Measurements from ENCODE around the gene LSM3.
A peak's percentile ranks its signal among the peaks of the same experiment; 100 is the strongest.

LSM3 gene

GRCh38 chr3:14208168-14208567, 29.6 kb downstream of the LSM3 start:
- no peak overlapping the region for H3K4me3 Mint-ChIP-seq
- no peaks in the 10 kb centered on the region for H3K9me3 Mint-ChIP-seq
- peaks cover 5 to 6% of the 10 kb centered on the region in 2 donors for H3K4me1 Mint-ChIP-seq
- ATAC-seq (replicated peaks) (no peak), DNase-seq (no peak)
- H3K36me3 Mint-ChIP-seq: no peaks in the 10 kb centered on the region
- no peak overlapping the region for H3K27ac Mint-ChIP-seq
- no peaks in the 10 kb centered on the region for H3K27me3 Mint-ChIP-seq

GRCh38 chr3:14208977-14209394, 30.4 kb downstream of the LSM3 start:
- ATAC-seq (replicated peaks) (no peak), DNase-seq (no peak)
- Mint-ChIP-seq H3K9me3 (no peaks in the 10 kb centered on the region), H3K27ac (no peak overlapping the region), H3K36me3 (no peaks in the 10 kb centered on the region), H3K4me1 (no peaks in the 10 kb centered on the region), H3K27me3 (no peaks in the 10 kb centered on the region), H3K4me3 (no peak overlapping the region)

GRCh38 chr3:14209581-14210289, 31.1 kb downstream of the LSM3 start:
- ATAC-seq (replicated peaks) (no peak), DNase-seq (no peak)
- H3K27ac Mint-ChIP-seq: no peak overlapping the region
- H3K36me3 Mint-ChIP-seq: no peaks in the 10 kb centered on the region
- H3K27me3 Mint-ChIP-seq: no peaks in the 10 kb centered on the region
- no peaks in the 10 kb centered on the region for H3K9me3 Mint-ChIP-seq
- H3K4me1 Mint-ChIP-seq: no peaks in the 10 kb centered on the region
- H3K4me3 Mint-ChIP-seq: no peak overlapping the region

GRCh38 chr3:14210290-14210688, 31.7 kb downstream of the LSM3 start:
- DNase-seq (no peak), ATAC-seq (replicated peaks) (no peak)
- no peaks in the 10 kb centered on the region for H3K27me3 Mint-ChIP-seq
- H3K9me3 Mint-ChIP-seq: no peaks in the 10 kb centered on the region
- no peak overlapping the region for H3K4me3 Mint-ChIP-seq
- no peak overlapping the region for H3K27ac Mint-ChIP-seq
- H3K4me1 Mint-ChIP-seq: no peaks in the 10 kb centered on the region
- H3K36me3 Mint-ChIP-seq: no peaks in the 10 kb centered on the region

GRCh38 chr3:14210843-14211594, 32.4 kb downstream of the LSM3 start:
- Mint-ChIP-seq H3K4me1 (no peaks in the 10 kb centered on the region), H3K4me3 (no peak overlapping the region), H3K9me3 (no peaks in the 10 kb centered on the region), H3K36me3 (no peaks in the 10 kb centered on the region), H3K27ac (no peak overlapping the region), H3K27me3 (no peaks in the 10 kb centered on the region)
- DNase-seq (no peak), ATAC-seq (replicated peaks) (no peak)

GRCh38 chr3:14211621-14212020, 33.0 kb downstream of the LSM3 start:
- DNase-seq (no peak), ATAC-seq (replicated peaks) (no peak)
- H3K27ac Mint-ChIP-seq: no peak overlapping the region
- no peaks in the 10 kb centered on the region for H3K36me3 Mint-ChIP-seq
- no peaks in the 10 kb centered on the region for H3K4me1 Mint-ChIP-seq
- H3K27me3 Mint-ChIP-seq: no peaks in the 10 kb centered on the region
- no peak overlapping the region for H3K4me3 Mint-ChIP-seq
- no peaks in the 10 kb centered on the region for H3K9me3 Mint-ChIP-seq

- no peaks in the 10 kb centered on the region for H3K27me3 Mint-ChIP-seq
- ATAC-seq (replicated peaks): no peak
- no peak overlapping the region for H3K27ac Mint-ChIP-seq
Measured at GRCh38 chr3:14212032-14212431, 33.4 kb downstream of the LSM3 start.

GRCh38 chr3:14213066-14213774, 34.6 kb downstream of the LSM3 start:
- no peaks in the 10 kb centered on the region for H3K9me3 Mint-ChIP-seq
- DNase-seq: no peak
- H3K27ac Mint-ChIP-seq: no peak overlapping the region
- ATAC-seq (replicated peaks): no peak
- no peak overlapping the region for H3K4me3 Mint-ChIP-seq
- no peaks in the 10 kb centered on the region for H3K27me3 Mint-ChIP-seq
- no peaks in the 10 kb centered on the region for H3K36me3 Mint-ChIP-seq
- no peaks in the 10 kb centered on the region for H3K4me1 Mint-ChIP-seq

More at GRCh38 chr3:14212032-14212431, 33.4 kb downstream of the LSM3 start:
- Mint-ChIP-seq H3K4me1 (no peaks in the 10 kb centered on the region), H3K4me3 (no peak overlapping the region), H3K36me3 (no peaks in the 10 kb centered on the region), H3K9me3 (no peaks in the 10 kb centered on the region)
- DNase-seq: no peak

- Mint-ChIP-seq H3K27me3 (peaks cover 0 to 3% of the 10 kb centered on the region in 2 donors), H3K4me1 (no peaks in the 10 kb centered on the region), H3K9me3 (peaks cover 0 to 1% of the 10 kb centered on the region in 2 donors), H3K27ac (no peak overlapping the region), H3K36me3 (no peaks in the 10 kb centered on the region), H3K4me3 (no peak overlapping the region)
- ATAC-seq (replicated peaks) (no peak), DNase-seq (no peak)
Measured at GRCh38 chr3:14214764-14215163, 36.1 kb downstream of the LSM3 start.

GRCh38 chr3:14216257-14217048, 37.8 kb downstream of the LSM3 start:
- peak; percentile 45 to 83 for ATAC-seq (replicated peaks)
- DNase-seq: no peak
- Mint-ChIP-seq H3K27ac (no peak overlapping the region), H3K4me3 (peak overlapping the region; percentile 44 to 47), H3K36me3 (peaks cover 0 to 4% of the 10 kb centered on the region in 2 donors), H3K27me3 (peaks cover 5 to 14% of the 10 kb centered on the region in 2 donors), H3K4me1 (no peaks in the 10 kb centered on the region), H3K9me3 (peaks cover 9 to 11% of the 10 kb centered on the region in 2 donors)

- Mint-ChIP-seq H3K27ac (no peak overlapping the region), H3K27me3 (peaks cover 9 to 21% of the 10 kb centered on the region in 2 donors), H3K36me3 (peaks cover 1 to 9% of the 10 kb centered on the region in 2 donors), H3K9me3 (peaks cover 10 to 21% of the 10 kb centered on the region in 2 donors), H3K4me1 (peaks cover 4 to 8% of the 10 kb centered on the region in 2 donors), H3K4me3 (no peak overlapping the region)
- ATAC-seq (replicated peaks): no peak
- no peak for DNase-seq
Measured at GRCh38 chr3:14218355-14218754, 39.7 kb downstream of the LSM3 start.

- H3K4me1 Mint-ChIP-seq: peaks cover 7 to 8% of the 10 kb centered on the region in 2 donors
- peaks cover 1 to 9% of the 10 kb centered on the region in 2 donors for H3K36me3 Mint-ChIP-seq
- no peak for ATAC-seq (replicated peaks)
- peaks cover 20 to 35% of the 10 kb centered on the region in 2 donors for H3K27me3 Mint-ChIP-seq
- peaks cover 10 to 21% of the 10 kb centered on the region in 2 donors for H3K9me3 Mint-ChIP-seq
- no peak overlapping the region for H3K27ac Mint-ChIP-seq
- DNase-seq: no peak
- H3K4me3 Mint-ChIP-seq: no peak overlapping the region
Measured at GRCh38 chr3:14220933-14221332, 42.3 kb downstream of the LSM3 start.

- no peak for ATAC-seq (replicated peaks)
- DNase-seq: no peak
- Mint-ChIP-seq H3K4me1 (peaks cover 7 to 8% of the 10 kb centered on the region in 2 donors), H3K27me3 (peaks cover 20 to 35% of the 10 kb centered on the region in 2 donors), H3K4me3 (no peak overlapping the region), H3K36me3 (peaks cover 1 to 9% of the 10 kb centered on the region in 2 donors), H3K9me3 (peaks cover 10 to 21% of the 10 kb centered on the region in 2 donors), H3K27ac (no peak overlapping the region)
Measured at GRCh38 chr3:14221902-14222301, 43.3 kb downstream of the LSM3 start.

GRCh38 chr3:14222457-14222856, 43.8 kb downstream of the LSM3 start:
- DNase-seq (no peak), ATAC-seq (replicated peaks) (no peak)
- Mint-ChIP-seq H3K4me1 (peaks cover 7 to 8% of the 10 kb centered on the region in 2 donors), H3K36me3 (peaks cover 1 to 9% of the 10 kb centered on the region in 2 donors), H3K4me3 (no peak overlapping the region), H3K9me3 (peaks cover 10 to 21% of the 10 kb centered on the region in 2 donors), H3K27me3 (peaks cover 20 to 35% of the 10 kb centered on the region in 2 donors), H3K27ac (no peak overlapping the region)

Data from stimulated activated naive B cell treated with anti-CD40 and anti-IgM and Interleukin-4, amounts not matched to agents 10 μg/mL and 1 μg/mL and 100 μg/mL, for 72 hours (primary cell).